Osteoblast (primary cell): Measurements from ENCODE around the gene BORCS5. TPM values are rescaled to one million over a fixed set of nuclear protein-coding genes. Genes with fewer than 3 reads are reported as not detected.
A peak's percentile ranks its signal among the peaks of the same experiment; 100 is the strongest.
"Not testable (repeated sequence)": the region's sequence is repeated elsewhere in the genome, so short reads cannot be mapped to it uniquely, and the experiment has no call there.

Experiments used
- DNase-seq: peaks from one replicate; pipeline ENCODE4 v3.0.0; 2011; ENCODE audit warnings: low spot score, mixed read lengths; ENCODE audit not compliant: insufficient read length; ENCODE audit errors: missing footprints
- H2AFZ ChIP-seq: 2 replicates; pipeline ENCODE4 v1.6.0; 2011; ENCODE audit warnings: mild to moderate bottlenecking, low read length
- H3K27ac ChIP-seq: 2 replicates; pipeline ENCODE4 v1.5.1; 2011; ENCODE audit warnings: mild to moderate bottlenecking, low read depth, low read length, moderate library complexity
- H3K27me3 ChIP-seq: 2 replicates; pipeline ENCODE4 v1.6.0; 2012; ENCODE audit warnings: mild to moderate bottlenecking, control low read depth, inconsistent platforms, low read length, moderate library complexity; ENCODE audit not compliant: insufficient read depth
- H3K36me3 ChIP-seq: 2 replicates; pipeline ENCODE4 v1.5.1; 2011; ENCODE audit warnings: mild to moderate bottlenecking, low read length, control low read depth, moderate library complexity; ENCODE audit not compliant: insufficient read depth
- H3K4me1 ChIP-seq: 2 replicates; pipeline ENCODE4 v1.5.1; 2011; ENCODE audit warnings: mild to moderate bottlenecking, low read length, control low read depth, moderate library complexity; ENCODE audit not compliant: insufficient read depth
- H3K4me2 ChIP-seq: 2 replicates; pipeline ENCODE4 v1.6.0; 2011; ENCODE audit warnings: mild to moderate bottlenecking, low read length; ENCODE audit not compliant: insufficient read depth
- H3K4me3 ChIP-seq: fragments of 200-600 bp; sonication (generic); 3 replicates; pipeline ENCODE4 v1.5.1; 2012; ENCODE audit warnings: mild to moderate bottlenecking, low read length, inconsistent platforms; ENCODE audit not compliant: insufficient read depth
- H3K79me2 ChIP-seq: 2 replicates; pipeline ENCODE4 v1.6.0; 2012; ENCODE audit warnings: mild to moderate bottlenecking, low read length, control low read depth, inconsistent platforms; ENCODE audit not compliant: insufficient read depth
- H3K9me3 ChIP-seq: 2 replicates; pipeline ENCODE4 v1.5.1; 2011; ENCODE audit warnings: low read depth, low read length, control low read depth
- H4K20me1 ChIP-seq: 2 replicates; pipeline ENCODE4 v1.6.0; 2012; ENCODE audit warnings: mild to moderate bottlenecking, low read length, control low read depth; ENCODE audit not compliant: insufficient read depth
- total RNA-seq: library from RNA; depleted of rRNA; stranded (reverse); fragments of >200 nt; gene quantifications from 2 replicates; pipeline ENCODE4 v1.2.3, GENCODE V29; 2012
- TF ChIP-seq, protein P1 (sequence below): IDR thresholded peaks from 2 replicates; pipeline ENCODE4 v1.5.1; 2011; ENCODE audit warnings: mild to moderate bottlenecking, low read depth, low read length, moderate library complexity; ENCODE audit errors: extremely low read depth

BORCS5 gene
- total RNA-seq, 1 donor = 14.8 TPM

DNA sequence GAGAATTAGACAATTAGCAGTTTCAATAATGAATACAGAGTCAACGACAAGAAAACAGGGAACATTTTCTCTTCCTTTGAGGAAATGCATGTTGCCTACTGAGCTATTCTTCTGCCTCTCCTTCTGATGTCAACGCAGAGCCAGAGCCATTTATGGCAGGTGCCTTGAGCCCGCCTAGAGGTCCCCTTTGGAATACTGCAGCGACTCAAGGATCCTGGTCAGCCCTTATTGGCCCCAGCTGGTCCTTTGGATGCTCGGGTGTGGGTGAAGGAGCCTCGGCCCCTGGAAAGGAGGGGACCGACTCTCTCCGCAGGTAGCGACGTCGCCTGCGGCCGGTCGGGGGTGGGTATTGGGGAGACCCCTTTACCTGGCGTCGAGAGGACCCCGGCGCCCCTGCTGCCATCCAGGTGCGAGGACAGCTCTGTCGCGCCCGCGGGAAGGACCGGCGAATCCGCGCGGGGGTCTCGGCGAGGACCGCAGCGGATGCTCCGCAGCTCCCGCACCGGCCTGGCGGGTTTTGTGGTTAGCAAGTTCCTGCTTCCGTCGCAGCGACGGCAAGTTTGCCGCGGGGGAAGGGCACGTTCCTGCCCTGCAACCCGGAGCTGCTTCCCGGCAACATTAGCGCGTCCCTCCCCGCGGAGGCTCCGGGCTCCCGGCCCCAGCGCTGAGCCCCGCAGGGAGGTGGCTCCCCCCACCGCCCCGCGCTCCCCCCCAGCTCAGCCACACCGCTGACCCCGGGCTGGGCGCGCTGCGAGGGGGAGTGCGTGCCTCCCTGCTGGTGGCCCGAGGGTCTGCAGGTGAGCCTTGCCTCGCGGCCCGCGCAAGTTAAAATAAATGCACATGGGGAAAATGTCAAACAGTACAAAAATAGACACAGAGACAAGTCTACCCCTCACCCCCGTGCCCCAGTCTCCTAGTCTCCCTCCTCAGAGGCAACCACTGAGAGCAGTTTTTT is 6.9 kb upstream of the BORCS5 start, which contains the start of gene MANSC1:
Gene MANSC1, minus strand, starts transcription at position 532 of the 955 bp plus-strand sequence. CDS start 6,928 bp downstream, outside the sequence.
- H3K79me2 ChIP-seq = no peaks in the 10 kb centered on the region
- H3K4me3 ChIP-seq = peak within 1 kb of the TSS; percentile 79
- no peak within 1 kb of the TSS for H3K27ac ChIP-seq
- H3K4me1 ChIP-seq = no peaks in the 10 kb centered on the region
- no peaks in the 10 kb centered on the region for H3K27me3 ChIP-seq
- no peaks in the 10 kb centered on the region for H3K36me3 ChIP-seq
- H3K9me3 ChIP-seq = no peaks in the 10 kb centered on the region
- H3K4me2 ChIP-seq = peak within 1 kb of the TSS; percentile 84
- TF ChIP-seq, protein P1, sequence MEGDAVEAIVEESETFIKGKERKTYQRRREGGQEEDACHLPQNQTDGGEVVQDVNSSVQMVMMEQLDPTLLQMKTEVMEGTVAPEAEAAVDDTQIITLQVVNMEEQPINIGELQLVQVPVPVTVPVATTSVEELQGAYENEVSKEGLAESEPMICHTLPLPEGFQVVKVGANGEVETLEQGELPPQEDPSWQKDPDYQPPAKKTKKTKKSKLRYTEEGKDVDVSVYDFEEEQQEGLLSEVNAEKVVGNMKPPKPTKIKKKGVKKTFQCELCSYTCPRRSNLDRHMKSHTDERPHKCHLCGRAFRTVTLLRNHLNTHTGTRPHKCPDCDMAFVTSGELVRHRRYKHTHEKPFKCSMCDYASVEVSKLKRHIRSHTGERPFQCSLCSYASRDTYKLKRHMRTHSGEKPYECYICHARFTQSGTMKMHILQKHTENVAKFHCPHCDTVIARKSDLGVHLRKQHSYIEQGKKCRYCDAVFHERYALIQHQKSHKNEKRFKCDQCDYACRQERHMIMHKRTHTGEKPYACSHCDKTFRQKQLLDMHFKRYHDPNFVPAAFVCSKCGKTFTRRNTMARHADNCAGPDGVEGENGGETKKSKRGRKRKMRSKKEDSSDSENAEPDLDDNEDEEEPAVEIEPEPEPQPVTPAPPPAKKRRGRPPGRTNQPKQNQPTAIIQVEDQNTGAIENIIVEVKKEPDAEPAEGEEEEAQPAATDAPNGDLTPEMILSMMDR = peak; percentile 7
- H2AFZ ChIP-seq = peak within 1 kb of the TSS; percentile 92
- peak; percentile 86 for DNase-seq
- no peaks in the 10 kb centered on the region for H4K20me1 ChIP-seq

DNA sequence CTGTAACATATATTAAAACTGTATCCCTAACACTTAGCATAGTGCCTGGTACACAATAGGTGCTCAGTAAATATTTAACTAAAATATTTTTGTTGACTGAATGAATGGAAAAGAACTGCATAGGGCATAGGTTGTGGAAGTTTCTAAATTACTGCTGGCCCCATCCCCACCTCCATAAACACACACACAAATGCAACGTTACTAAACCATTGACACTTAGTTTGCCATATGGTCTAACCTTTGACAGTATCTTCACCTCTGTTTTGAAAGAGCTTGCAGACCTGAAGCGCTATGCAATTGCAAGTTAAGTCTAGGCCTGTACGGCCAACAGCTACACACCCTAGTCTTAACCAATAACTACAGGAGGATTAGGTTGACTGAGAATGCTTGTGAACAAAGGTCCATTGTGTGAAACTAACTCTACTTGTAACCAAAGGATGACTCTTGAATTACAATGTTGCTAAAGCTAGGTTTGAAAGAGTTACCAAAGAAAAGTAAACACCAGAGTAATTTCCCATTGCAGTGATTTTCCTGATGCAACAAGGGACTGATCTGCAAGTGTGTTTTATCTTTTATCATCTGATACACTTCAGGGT is 5.9 kb upstream of the BORCS5 start:
- Histone ChIP-seq H3K36me3 (no peaks in the 10 kb centered on the region), H4K20me1 (no peaks in the 10 kb centered on the region), H3K27ac (no peak overlapping the region), H3K9me3 (no peaks in the 10 kb centered on the region), H3K4me2 (peak overlapping the region; percentile 84), H2AFZ (no peak overlapping the region), H3K4me1 (no peaks in the 10 kb centered on the region), H3K79me2 (no peaks in the 10 kb centered on the region), H3K27me3 (no peaks in the 10 kb centered on the region), H3K4me3 (peak overlapping the region; percentile 79)
- TF ChIP-seq, protein P1 = no peak
- no peak for DNase-seq

DNA sequence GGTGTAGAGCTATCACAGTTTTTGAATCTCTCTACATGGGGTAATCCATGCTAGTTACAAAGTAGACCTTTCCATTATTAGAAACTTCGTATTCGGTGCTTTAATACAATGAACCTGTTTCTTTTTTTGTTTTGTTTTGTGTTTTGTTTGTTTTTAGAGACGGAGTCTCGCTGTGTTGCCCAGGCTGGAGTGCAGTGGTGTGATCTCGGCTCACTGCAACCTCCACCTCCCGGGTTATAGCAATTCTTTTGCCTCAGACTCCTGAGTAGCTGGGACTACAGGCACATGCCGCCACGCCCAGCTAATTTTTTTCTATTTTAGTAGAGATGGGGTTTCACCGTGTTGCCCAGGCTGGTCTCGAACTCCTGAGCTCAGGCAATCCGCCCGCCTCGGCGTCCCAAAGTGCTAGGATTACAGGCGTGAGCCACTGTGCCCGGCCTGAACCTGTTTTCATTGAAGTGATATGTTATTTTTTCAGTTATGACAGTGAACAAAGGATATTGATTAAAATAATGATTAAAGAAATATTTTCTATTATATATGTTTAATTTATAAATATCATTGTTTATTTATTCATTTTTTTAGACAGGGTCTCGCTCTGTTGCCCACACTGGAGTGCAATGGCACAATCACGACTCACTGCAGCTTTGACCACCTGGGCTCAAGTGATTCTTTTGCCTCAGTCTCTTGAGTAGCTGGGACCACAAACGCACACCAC is 5.3 kb upstream of the BORCS5 start:
- not testable (repeated sequence) for H3K27me3 ChIP-seq, H2AFZ ChIP-seq, H3K9me3 ChIP-seq, H3K4me1 ChIP-seq, H3K79me2 ChIP-seq, H3K36me3 ChIP-seq, H3K4me2 ChIP-seq, DNase-seq, H3K4me3 ChIP-seq, H4K20me1 ChIP-seq, H3K27ac ChIP-seq

DNA sequence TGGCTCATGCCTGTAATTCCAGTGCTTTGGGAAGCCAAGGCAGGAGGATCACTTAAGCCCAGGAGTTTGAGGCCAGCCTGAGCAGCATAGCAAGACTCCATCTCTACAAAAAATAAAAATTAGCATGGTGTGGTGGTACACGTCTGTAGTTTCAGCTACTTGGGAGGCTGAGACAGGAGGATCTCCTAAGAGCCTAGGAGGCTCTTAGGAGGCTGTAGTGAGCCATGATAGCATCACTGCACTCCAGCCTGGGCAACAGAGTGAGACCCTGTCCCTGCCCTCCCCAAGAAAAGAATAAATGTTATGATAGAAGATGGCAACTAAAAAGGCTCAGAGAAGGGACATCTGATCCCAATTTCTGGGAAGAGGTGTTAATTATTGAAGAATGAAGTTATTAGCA is 3.6 kb upstream of the BORCS5 start:
- peaks cover 10% of the 10 kb centered on the region for H3K4me1 ChIP-seq
- no peak overlapping the region for H3K27ac ChIP-seq
- H2AFZ ChIP-seq = no peak overlapping the region
- H3K4me2 ChIP-seq = no peak overlapping the region
- no peaks in the 10 kb centered on the region for H3K36me3 ChIP-seq
- peaks cover 13% of the 10 kb centered on the region for H3K79me2 ChIP-seq
- TF ChIP-seq, protein P1 = no peak
- H4K20me1 ChIP-seq = no peaks in the 10 kb centered on the region
- no peaks in the 10 kb centered on the region for H3K27me3 ChIP-seq
- no peaks in the 10 kb centered on the region for H3K9me3 ChIP-seq
- no peak for DNase-seq
- H3K4me3 ChIP-seq = no peak overlapping the region
